Astrocyte of the cerebellum (primary cell): ENCODE results near the gene CD81.

ENCODE experiments used
- DNase-seq: peaks from one replicate; pipeline ENCODE4 v3.0.0-alpha.2; 2011; ENCODE audit warnings: low read depth
- H3K4me3 ChIP-seq: 2 replicates; pipeline ENCODE4 v1.5.1; 2011; ENCODE audit warnings: mild to moderate bottlenecking, low read depth, low read length, moderate library complexity
- CTCF ChIP-seq: IDR thresholded peaks from 2 replicates; pipeline ENCODE4 v1.5.1; 2012; ENCODE audit warnings: low read length, low read depth, moderate library complexity, mild to moderate bottlenecking; ENCODE audit errors: missing control alignments
- in situ Hi-C: cut with HindIII; loops from 2 replicates; pipeline ENCODE4 v1.10.0; 2017; ENCODE audit warnings: low sequenced_read_pairs

CD81 gene

GRCh38 chr11:2358754-2359442 lies 18.2 kb upstream of the CD81 start:
- in situ Hi-C loops, result no loop called here
- no peak overlapping the region for H3K4me3 ChIP-seq
- no peak for DNase-seq
- TF ChIP-seq CTCF, result no peak

- in situ Hi-C loops, result no loop called here
- TF ChIP-seq CTCF, result no peak
- H3K4me3 ChIP-seq, result no peak overlapping the region
- DNase-seq, result no peak
Measured at GRCh38 chr11:2359557-2359956, 17.6 kb upstream of the CD81 start.

DNA sequence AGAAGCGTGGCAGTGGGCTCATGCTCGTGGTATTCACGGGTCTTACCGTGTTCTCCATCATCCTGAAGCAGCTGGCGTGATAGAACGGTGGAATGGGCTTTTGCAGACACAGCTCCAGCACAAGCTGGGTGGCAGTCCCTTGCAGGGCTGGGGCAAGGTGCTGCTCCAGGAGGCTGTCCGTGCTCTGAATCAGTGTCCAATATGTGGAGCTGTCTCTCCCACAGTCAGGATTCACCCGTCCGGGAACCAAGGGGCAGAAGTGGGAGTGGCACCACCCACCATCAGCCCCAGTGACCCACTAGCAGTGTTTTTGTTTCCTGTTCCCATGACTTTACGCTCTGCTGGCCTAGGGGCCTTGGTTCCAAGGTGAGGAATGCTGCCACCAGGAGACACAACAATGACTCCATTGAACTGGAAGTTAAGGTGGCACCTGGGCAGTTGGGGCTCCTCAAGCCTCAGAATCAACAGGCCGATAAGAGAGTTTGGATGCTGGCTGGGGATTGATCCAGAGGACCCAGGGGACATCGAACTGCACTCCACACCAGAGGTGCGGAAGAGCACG lies 16.9 kb upstream of the CD81 start:
- no peak for TF ChIP-seq CTCF
- H3K4me3 ChIP-seq, result no peak overlapping the region
- in situ Hi-C loops, result no loop called here
- DNase-seq, result no peak

DNA sequence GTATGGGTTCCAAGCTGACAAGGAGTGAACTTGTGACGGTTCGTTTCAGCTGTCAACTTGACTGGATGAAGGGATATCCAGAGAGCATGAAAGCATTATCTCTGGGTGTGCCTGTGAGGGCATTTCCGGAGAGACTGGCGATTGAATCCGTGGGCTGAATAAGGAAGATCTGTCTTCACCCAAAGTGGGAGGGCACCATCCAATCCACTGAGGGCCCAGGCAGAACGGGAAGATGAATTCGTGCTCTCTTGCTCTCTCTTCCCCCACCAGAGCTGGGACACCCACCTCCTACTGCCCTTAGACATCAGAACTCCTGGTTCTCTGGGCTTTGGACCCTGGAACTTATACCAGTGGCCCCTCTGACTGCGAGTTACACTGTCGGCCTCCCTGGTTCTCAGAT lies 15.5 kb upstream of the CD81 start:
- TF ChIP-seq CTCF, result no peak
- no peak for DNase-seq
- in situ Hi-C loops, result no loop called here
- no peak overlapping the region for H3K4me3 ChIP-seq

GRCh38 chr11:2362414-2362813 lies 14.7 kb upstream of the CD81 start:
- no peak for TF ChIP-seq CTCF
- H3K4me3 ChIP-seq, result no peak overlapping the region
- in situ Hi-C loops, result no loop called here

DNA sequence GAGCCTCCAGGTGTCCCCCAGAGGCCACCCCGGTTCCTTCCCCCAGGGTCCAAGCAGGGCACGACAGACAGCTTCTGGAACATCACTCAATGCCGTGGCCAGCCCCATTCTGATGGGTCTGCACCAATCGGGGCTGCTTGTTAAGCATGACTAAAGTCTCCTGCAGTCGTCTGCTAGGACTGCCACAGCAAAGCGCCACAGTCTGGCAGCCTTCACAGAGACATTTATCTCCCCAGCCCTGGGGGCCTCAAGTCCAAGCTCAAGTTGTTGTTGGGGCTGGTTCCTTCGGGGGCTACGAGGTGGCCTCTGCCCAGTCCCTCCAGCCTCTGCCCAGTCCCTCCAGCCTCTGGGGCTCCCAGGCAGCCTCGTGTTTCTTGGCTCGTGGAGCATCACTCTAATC lies 14.0 kb upstream of the CD81 start:
- TF ChIP-seq CTCF, result no peak
- no peak for DNase-seq
- H3K4me3 ChIP-seq, result no peak overlapping the region
- in situ Hi-C loops, result no loop called here

More at GRCh38 chr11:2362414-2362813, 14.7 kb upstream of the CD81 start:
- DNase-seq, result no peak
